ENCODE results near the gene FER. TPM values are rescaled to one million over a fixed set of nuclear protein-coding genes. Genes with fewer than 3 reads are reported as not detected.
"Not testable (repeated sequence)": the region's sequence is repeated elsewhere in the genome, so short reads cannot be mapped to it uniquely, and the experiment has no call there.

The FER gene
- total RNA-seq, 1 donor from 2014 or later = 25.4 TPM

GRCh38 chr5:108798513-108799265 lies 51.0 kb downstream of the FER start:
- DNase-seq (ENCODE audit: low spot score) = no peak

DNA sequence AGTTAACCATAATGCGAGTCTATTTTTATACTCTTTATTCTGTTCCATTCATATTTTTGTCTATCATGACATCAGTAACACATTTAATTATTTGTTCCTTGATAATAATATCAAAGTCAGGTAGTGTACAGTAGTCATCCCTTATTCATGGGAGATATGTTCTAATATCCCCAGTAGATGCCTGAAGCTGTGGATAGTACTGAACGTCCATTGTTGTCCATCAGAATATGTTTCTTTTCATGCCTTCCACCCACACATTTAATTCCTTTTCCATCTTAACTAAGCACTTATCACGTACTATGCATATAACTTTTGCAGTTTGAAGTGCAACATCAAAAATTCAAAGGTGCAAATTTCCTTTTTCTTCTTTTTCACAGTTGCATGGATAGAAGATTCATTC lies 53.6 kb downstream of the FER start:
- no peak for DNase-seq (ENCODE audit: low spot score)

DNA sequence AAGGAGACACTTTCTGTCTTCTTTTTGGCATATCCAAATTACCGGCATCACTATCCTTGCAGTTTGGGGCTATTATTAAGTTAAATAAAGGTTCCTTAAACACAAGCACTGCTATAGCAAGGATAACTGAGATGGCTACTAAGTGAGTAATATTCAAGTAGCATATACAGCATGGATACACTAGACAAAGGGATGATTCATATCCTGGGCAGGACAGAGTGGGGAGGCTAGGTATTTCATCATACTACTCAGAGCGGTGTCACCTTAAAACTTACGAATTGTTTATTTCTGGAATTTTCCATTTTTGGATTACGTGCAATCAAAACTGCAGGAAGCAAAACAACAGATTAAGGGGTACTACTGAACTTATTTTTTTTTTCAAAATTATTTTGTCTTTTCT lies 54.1 kb downstream of the FER start:
- DNase-seq (ENCODE audit: low spot score) = no peak

DNA sequence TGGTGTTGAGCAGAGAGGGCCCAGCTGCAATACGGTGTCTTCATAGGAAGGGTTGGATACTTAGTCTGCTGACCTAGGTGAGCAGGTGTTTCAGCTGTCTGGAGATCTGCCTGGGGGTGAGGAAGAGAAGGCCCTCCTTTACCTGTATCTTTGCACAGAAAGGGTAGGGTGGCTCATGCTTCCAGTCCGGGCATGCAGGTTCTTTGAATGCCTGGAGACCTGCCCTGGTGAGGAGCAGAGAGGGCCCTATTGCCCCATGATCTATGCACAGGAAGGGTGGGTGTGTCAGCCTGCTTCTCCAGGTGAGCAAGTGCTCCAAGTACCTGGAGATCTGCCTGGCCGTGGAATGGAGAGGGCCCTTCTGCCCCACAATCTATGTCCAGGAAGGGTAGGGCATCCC lies 63.0 kb downstream of the FER start:
- no peak for DNase-seq (ENCODE audit: low spot score)

GRCh38 chr5:108813673-108814072 lies 66.0 kb downstream of the FER start:
- DNase-seq (ENCODE audit: low spot score) = no peak

- DNase-seq (ENCODE audit: low spot score) = no peak
These were observed 66.9 kb downstream of the FER start for GRCh38 chr5:108814551-108814950.

- DNase-seq (ENCODE audit: low spot score) = no peak
These were observed 71.0 kb downstream of the FER start for GRCh38 chr5:108818613-108819272.

- DNase-seq (ENCODE audit: low spot score) = no peak
These were observed 73.3 kb downstream of the FER start for GRCh38 chr5:108820983-108821382.

- DNase-seq (ENCODE audit: low spot score) = no peak
These were observed 74.7 kb downstream of the FER start for GRCh38 chr5:108822211-108822947.

- DNase-seq (ENCODE audit: low spot score) = no peak
These were observed 79.4 kb downstream of the FER start for GRCh38 chr5:108827131-108827530.

DNA sequence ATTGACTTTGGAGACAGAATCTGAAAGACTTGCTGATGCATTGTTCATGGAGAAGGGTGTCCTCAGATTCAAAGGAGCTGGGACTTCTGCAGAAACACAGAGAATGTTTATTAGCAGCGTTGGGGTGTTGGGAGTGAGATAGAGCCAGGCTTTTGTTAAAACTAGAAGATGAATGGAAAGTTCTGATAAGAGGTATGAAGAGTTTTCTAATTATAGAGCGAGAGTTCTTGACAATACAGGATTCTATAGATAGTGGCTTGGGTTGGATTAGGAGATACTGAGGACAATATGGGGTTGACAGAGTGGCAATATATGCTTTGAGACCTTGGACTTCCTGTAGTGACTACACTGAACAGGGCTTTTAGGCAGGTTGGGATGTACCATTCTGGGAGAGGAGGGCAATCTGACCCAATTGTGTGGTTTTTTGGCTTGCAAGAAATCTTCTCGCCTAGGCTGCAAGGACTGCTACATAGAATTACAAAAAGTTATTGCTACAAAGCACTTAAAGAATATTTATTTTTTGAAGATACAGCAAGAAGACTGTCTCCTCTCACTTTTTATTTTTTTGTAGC lies 83.1 kb downstream of the FER start:
- DNase-seq (ENCODE audit: low spot score) = no peak

- no peak for DNase-seq (ENCODE audit: low spot score)
These were observed 88.8 kb downstream of the FER start for GRCh38 chr5:108836492-108836891.

DNA sequence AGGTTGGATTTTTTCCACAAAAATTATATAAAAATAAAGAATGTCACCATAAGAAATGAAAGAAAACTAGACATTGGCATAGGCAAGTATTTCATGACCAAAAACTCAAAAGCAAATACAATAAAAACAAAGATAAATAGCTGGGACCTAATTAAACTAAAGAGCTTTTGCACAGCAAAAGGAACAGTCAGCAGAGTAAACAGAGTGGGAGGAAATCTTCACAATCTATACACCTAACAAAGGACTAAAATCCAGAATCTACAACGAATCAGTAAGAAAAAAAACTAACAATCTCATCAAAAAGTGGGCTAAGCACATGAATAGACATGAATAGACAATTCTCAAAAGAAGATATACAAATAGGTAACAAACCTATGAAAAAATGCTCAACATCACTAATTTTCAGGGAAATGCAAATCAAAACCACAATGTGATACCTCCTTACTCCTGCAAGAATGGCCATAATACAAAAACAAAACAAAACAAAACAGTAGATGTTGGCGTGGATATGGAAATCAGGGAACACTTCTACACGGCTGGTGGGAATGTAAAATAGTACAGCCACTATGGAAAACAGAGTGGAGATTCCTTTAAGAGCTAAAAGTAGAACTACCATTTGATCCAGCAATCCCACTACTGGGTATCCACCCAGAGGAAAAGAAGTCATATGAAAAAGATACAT lies 94.7 kb downstream of the FER start:
- not testable (repeated sequence) for DNase-seq (ENCODE audit: low spot score)

GRCh38 chr5:108851129-108851528 lies 103.4 kb downstream of the FER start:
- DNase-seq (ENCODE audit: low spot score) = not testable (repeated sequence)

GRCh38 chr5:108857905-108858304 lies 110.2 kb downstream of the FER start:
- DNase-seq (ENCODE audit: low spot score) = no peak

DNA sequence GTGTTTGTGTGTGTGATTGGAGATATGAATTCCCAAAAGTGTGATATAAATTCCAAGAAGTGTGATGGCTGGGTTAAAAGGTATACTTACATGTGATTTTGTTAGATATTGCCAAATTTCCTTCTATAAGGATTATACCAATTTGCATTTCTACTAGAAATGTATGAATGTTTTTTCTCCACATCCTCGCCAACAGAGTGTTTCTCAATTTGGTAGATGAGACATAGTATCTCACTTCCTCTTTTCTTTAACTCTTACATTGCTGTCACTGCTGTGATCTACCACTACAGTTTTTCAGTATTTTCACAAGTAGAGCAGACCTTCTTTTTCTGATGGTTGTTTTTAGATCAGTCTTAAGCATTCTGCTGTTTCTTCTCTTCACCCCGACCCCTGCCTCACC lies 111.3 kb downstream of the FER start:
- DNase-seq (ENCODE audit: low spot score) = no peak

GRCh38 chr5:108862211-108862610 lies 114.5 kb downstream of the FER start:
- no peak for DNase-seq (ENCODE audit: low spot score)

GRCh38 chr5:108866097-108866496 lies 118.4 kb downstream of the FER start:
- not testable (repeated sequence) for DNase-seq (ENCODE audit: low spot score)

DNA sequence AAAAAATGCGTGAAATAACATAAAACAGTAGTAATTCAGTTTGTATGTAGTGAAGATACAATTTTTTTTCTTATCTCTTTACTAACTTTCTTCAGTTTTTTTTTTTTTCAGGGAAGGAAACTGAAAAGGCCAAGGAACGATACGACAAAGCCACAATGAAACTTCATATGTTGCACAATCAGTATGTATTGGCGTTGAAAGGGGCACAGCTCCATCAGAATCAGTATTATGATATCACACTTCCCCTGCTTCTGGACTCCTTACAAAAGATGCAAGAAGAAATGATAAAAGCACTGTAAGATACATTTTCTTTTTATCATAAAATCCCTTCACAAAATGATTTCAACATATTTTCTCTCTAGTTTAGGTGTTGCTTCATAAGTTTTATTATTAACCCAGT lies 120.0 kb downstream of the FER start:
- DNase-seq (ENCODE audit: low spot score) = no peak

- DNase-seq (ENCODE audit: low spot score) = no peak
These were observed 121.4 kb downstream of the FER start for GRCh38 chr5:108869066-108869465.

DNA sequence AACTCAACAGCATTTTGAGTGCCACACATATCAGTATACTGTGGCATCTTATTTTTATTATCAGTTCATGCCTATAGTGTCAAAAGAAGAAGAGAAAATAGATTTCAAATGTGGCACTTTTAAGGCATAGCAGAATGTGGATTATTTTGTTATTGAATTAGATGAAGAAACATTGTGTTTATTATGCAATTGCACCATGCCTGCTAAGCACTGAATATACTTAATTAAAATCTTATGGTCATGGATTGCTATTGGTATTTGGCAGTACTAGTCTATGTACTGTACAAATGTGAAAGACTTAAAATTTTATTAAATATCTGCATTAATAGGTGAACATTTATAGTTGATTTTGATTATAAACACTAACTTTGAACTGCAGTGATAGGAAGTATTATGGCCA lies 128.8 kb downstream of the FER start:
- DNase-seq (ENCODE audit: low spot score) = no peak

DNA sequence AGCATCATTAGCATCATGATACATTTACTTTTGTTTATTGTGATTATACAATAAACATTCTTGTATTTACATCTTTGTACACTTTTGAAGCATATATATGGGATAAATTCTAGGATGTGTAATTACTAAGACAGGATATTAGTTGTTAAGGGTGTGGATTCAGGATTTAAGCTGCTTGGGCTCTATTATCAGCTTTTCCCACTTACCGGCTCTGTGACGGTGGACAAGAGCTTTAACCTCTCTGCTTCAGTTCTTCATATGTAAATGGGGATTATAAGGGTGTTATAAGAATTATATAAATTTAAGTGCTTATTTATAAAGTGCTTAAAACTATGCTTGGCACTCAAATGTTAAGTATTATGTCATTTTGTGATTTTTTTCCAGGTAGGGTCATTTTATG lies 131.1 kb downstream of the FER start:
- DNase-seq (ENCODE audit: low spot score) = no peak
